GM10847 (cell line): ENCODE data around the gene BECN2.

ENCODE experiments used
- POLR2A ChIP-seq: IDR thresholded peaks from 2 replicates; pipeline ENCODE4 v1.6.1; 2011; ENCODE audit not compliant: insufficient read length; ENCODE audit errors: extremely low read depth

BECN2 gene

GRCh38 chr1:242004751-242005495 lies 47.4 kb downstream of the BECN2 start:
- no peak for TF ChIP-seq POLR2A

GRCh38 chr1:242005866-242006535 lies 48.4 kb downstream of the BECN2 start:
- no peak for TF ChIP-seq POLR2A

- no peak for TF ChIP-seq POLR2A
Observed at GRCh38 chr1:242006976-242007375, 49.4 kb downstream of the BECN2 start.
